AG09319 (cell line): ENCODE data around the gene TEX14.
A peak's percentile ranks its signal among the peaks of the same experiment; 100 is the strongest.
"Not testable (repeated sequence)": the region's sequence is repeated elsewhere in the genome, so short reads cannot be mapped to it uniquely, and the experiment has no call there.

Experiments used
- DNase-seq: peaks from one replicate; pipeline ENCODE4 v3.0.0-alpha.2; 2010; ENCODE audit warnings: low read depth; ENCODE audit errors: extremely low read depth
- TF ChIP-seq, protein P1 (sequence below): IDR thresholded peaks from 2 replicates; pipeline ENCODE4 v1.5.1; 2011; ENCODE audit warnings: low read depth, mild to moderate bottlenecking, inconsistent platforms, low read length, moderate library complexity

TEX14 gene

DNA sequence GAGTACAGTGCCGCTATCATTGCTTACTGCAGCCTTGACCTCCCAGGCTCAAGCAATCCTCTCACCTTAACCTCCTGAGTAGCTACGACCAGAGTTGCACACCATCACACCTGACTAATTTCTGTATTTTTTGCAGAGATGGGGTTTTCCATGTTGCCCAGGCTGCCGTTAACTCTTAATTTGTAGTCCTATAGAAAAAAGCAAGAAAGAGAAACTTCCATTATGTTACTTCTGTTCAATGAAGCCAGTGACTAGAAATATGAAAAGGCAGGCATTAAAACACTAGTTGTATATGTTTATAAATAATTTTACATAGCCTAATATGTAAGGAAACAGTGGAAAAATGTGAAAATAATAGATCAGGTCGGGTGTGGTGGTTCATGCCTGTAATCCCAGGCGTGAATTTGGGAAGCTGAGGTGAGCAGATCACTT, 10.2 kb upstream of the TEX14 start:
- no peak for DNase-seq
- TF ChIP-seq, protein P1, sequence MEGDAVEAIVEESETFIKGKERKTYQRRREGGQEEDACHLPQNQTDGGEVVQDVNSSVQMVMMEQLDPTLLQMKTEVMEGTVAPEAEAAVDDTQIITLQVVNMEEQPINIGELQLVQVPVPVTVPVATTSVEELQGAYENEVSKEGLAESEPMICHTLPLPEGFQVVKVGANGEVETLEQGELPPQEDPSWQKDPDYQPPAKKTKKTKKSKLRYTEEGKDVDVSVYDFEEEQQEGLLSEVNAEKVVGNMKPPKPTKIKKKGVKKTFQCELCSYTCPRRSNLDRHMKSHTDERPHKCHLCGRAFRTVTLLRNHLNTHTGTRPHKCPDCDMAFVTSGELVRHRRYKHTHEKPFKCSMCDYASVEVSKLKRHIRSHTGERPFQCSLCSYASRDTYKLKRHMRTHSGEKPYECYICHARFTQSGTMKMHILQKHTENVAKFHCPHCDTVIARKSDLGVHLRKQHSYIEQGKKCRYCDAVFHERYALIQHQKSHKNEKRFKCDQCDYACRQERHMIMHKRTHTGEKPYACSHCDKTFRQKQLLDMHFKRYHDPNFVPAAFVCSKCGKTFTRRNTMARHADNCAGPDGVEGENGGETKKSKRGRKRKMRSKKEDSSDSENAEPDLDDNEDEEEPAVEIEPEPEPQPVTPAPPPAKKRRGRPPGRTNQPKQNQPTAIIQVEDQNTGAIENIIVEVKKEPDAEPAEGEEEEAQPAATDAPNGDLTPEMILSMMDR = no peak

DNA sequence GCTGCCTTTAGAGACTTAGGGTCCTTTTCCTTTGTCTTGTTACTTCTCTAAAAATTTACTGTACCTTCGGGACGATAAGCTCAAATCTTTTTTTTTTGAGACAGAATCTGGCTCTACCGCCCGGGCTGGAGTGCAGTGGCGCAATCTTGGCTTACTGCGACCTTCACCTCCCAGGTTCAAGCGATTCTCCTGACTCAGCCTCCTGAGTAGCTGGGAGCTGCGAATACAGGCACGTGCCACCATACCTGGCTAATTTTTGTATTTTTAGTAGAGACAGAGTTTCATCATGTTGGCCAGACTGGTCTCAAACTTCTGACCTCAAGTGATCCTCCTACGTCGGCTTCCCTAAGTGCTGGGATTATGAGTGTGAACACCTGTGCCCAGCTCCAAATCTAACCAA, 7.9 kb upstream of the TEX14 start:
- TF ChIP-seq, protein P1 = no peak
- DNase-seq = no peak

DNA sequence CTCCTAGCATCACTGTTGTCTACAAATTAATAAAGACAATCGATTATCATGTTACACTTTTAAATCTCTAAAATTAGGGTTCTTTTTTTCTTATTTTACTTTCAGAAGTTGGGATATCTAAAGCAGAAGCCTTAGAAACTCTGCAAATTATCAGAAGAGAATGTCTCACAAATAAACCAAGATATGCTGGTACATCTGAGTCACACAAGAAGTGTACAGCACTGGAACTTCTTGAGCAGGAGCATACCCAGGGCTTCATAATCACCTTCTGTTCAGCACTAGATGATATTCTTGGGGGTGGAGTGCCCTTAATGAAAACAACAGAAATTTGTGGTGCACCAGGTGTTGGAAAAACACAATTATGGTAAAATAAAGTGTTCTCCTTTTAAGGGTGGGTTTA, 3.0 kb upstream of the TEX14 start:
- TF ChIP-seq, protein P1 = no peak

DNA sequence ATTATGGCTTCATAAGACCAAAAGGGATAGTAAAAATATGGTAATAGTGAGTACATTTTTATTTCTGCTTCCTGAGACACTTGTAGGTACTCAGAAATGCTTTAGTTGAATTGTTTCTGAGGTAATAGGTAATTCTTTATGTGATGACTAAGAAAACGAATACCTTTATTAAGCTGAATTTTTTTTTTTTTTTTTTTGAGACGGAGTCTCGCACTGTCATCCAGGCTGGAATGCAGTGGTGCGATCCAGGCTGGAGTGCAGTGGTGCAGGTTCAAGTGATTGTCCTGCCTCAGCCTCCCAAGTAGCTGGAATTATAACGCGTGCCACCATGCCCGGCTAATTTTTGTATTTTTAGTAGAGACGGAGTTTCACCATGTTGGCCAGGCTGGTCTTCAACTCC, 2.5 kb upstream of the TEX14 start:
- TF ChIP-seq, protein P1 = no peak
- DNase-seq = no peak

More for the DNA sequence above, 3.0 kb upstream of the TEX14 start:
- DNase-seq = no peak

DNA sequence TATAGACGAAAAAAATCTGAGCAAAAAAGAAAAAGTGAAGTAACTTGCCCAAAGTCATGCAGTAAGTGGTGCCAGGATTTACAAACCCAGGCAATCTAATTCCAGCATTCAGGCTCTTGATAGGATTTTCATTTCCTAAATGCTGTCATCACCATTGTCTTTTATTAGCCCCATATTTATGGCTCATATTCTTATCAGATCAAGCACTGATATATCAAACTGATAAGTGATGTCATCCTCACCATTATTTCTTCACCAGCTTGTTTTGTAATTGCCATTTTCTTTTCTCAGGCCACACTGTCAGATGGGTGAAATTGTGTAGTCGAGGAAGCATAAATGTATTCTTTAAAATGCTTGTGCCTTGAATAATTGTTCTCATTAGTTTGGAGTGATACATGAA, 1.9 kb upstream of the TEX14 start:
- no peak for DNase-seq
- TF ChIP-seq, protein P1 = no peak

DNA sequence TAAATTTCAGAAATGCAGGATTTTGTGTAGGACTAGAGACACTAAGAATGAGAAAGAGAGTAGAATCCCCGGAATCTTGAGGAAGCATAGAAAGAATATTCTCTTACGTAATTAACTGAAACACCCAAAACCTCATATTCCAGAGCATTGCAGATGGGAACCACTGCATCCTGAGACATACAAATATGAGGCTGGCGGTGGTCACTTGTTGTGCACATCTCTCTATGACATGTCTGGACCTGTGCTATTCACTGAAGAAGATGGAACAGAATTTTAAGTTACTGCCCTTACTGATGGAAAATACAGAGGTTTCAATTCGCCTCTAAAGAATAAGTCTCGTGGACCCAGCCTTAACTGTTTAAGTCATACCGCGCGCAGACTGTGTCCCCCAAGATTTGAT, 1.4 kb upstream of the TEX14 start:
- TF ChIP-seq, protein P1 = no peak
- DNase-seq = no peak

DNA sequence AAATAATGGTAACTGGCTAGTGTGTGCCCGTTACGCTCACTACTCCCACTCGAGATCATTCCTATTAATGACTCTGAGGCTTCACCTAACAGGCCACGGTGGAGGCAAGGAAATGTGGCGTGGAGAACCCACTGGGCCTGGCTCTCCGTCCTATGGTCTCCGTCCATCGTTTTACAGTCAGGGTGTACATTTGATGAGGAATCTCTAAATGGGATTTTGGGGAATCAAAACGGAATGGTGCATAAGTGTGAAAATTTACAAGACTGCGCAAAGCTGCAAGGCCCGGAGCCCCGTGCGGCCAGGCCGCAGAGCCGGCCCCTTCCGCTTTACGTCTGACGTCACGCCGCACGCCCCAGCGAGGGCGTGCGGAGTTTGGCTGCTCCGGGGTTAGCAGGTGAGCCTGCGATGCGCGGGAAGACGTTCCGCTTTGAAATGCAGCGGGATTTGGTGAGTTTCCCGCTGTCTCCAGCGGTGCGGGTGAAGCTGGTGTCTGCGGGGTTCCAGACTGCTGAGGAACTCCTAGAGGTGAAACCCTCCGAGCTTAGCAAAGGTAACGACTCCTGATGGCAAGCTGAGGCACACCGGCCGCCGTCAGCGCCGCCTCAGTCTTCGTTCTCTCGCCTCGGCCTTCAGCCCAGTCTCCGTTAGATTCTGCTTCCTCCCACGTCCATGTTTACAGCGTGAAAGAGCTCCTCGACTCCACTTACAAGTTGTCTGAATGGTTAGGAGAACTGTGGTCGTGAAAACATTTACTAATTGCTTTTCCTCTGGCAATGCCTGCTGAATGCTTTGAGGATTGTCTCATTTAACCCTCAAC, 602 bp upstream of the TEX14 start, which contains the start of gene RAD51C:
Gene RAD51C (plus strand): TSS at position 364 of the 817 bp plus-strand sequence. CDS start 42 bp downstream, at position 406.
- DNase-seq = peak; percentile 51
- TF ChIP-seq, protein P1 = no peak

DNA sequence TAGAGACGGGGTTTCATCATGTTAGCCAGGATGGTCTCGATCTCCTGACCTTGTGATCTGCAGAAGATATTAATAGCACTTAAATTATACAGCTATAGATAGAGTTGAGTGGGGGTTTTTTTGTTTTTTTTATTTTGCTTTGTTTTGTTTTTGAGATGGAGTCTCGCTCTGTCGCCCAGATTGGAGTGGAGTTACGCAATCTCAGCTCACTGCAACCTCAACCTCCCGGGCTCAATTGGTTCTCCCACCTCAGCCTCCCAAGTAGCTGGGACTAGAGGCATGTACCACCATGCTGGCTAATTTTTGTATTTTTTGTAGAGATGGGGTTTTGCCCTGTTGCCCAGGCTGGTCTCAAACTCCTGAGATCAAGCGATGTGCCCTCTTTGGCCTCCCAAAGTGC, 1.8 kb downstream of the TEX14 start:
- DNase-seq = not testable (repeated sequence)
